ENCODE data around the gene CAPN5. TPM values are rescaled to one million over a fixed set of nuclear protein-coding genes. Genes with fewer than 3 reads are reported as not detected.

The CAPN5 gene
- total RNA-seq, 1 donor from 2014 or later, result 12.8 TPM

DNA sequence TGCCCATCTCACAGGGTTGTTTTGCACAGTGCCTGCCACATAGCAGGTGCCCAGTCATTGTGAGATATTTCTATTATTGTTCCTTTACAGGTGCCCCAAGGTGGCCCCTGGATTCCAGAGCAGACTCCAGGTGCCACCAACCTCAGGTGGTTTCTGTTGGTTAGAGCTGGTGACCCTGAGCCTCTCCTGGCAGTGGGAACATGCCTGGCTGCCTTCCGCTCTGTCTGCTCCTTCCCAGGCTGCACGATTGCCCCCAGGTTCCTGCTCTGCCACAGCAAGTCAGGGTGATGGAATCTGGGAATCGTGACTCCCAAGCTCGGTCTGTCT lies 23.2 kb downstream of the CAPN5 start:
- H3K27me3 Mint-ChIP-seq (ENCODE audit: unreplicated experiment), result no peaks in the 10 kb centered on the region
- no peak for DNase-seq (ENCODE audit: extremely low spot score, unreplicated experiment)
- TF ChIP-seq, protein P1, sequence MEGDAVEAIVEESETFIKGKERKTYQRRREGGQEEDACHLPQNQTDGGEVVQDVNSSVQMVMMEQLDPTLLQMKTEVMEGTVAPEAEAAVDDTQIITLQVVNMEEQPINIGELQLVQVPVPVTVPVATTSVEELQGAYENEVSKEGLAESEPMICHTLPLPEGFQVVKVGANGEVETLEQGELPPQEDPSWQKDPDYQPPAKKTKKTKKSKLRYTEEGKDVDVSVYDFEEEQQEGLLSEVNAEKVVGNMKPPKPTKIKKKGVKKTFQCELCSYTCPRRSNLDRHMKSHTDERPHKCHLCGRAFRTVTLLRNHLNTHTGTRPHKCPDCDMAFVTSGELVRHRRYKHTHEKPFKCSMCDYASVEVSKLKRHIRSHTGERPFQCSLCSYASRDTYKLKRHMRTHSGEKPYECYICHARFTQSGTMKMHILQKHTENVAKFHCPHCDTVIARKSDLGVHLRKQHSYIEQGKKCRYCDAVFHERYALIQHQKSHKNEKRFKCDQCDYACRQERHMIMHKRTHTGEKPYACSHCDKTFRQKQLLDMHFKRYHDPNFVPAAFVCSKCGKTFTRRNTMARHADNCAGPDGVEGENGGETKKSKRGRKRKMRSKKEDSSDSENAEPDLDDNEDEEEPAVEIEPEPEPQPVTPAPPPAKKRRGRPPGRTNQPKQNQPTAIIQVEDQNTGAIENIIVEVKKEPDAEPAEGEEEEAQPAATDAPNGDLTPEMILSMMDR (IDR thresholded peaks at IDR 0.05), result no peak
- H3K27ac Mint-ChIP-seq (ENCODE audit: unreplicated experiment), result no peak overlapping the region
- H3K9me3 Mint-ChIP-seq (ENCODE audit: unreplicated experiment), result no peaks in the 10 kb centered on the region
- H3K4me1 Mint-ChIP-seq (ENCODE audit: unreplicated experiment), result peaks cover 1% of the 10 kb centered on the region
- no peak overlapping the region for H3K4me3 Mint-ChIP-seq (ENCODE audit: unreplicated experiment)
- H3K36me3 Mint-ChIP-seq (ENCODE audit: unreplicated experiment), result no peaks in the 10 kb centered on the region

DNA sequence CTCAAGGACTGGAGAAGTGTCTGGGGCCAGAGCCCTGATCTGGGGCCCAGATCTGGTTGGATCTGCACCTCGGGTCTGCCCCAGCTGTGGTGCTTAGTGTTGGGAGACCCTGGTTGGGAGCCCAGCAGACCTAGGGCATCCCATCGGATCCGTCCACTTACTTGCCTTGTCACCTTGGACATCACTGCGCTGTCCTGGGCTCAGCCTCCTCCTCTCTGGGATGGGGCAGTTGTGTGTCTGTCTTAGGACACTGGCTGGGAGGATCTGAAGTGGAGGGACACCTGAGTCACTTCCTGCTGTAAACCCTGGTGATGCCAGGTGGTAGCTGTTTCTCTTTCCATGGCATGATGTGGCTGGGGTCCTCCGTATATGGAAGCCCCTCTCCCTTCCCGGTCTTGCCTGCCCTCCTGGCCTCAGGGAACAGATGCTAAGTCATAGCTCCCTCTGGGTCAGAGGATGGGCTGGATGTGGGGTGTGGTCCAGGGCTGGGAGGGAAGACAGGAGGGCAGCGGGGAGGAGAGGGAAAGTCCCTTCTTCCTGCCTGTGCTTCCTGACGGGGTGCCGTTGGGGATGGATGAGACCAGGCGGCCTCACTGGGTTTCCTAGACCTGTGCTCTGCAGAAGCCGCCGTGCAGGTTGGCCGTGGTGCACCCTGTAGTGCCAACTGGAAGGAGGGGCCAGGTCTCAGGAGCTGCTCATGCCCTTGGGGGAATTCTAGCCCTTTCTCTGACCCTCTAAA lies 23.8 kb downstream of the CAPN5 start:
- TF ChIP-seq, protein P1 (IDR thresholded peaks at IDR 0.05), result no peak
- no peaks in the 10 kb centered on the region for H3K27me3 Mint-ChIP-seq (ENCODE audit: unreplicated experiment)
- no peak overlapping the region for H3K4me3 Mint-ChIP-seq (ENCODE audit: unreplicated experiment)
- no peaks in the 10 kb centered on the region for H3K36me3 Mint-ChIP-seq (ENCODE audit: unreplicated experiment)
- peaks cover 1% of the 10 kb centered on the region for H3K4me1 Mint-ChIP-seq (ENCODE audit: unreplicated experiment)
- no peaks in the 10 kb centered on the region for H3K9me3 Mint-ChIP-seq (ENCODE audit: unreplicated experiment)
- H3K27ac Mint-ChIP-seq (ENCODE audit: unreplicated experiment), result no peak overlapping the region
- no peak for DNase-seq (ENCODE audit: extremely low spot score, unreplicated experiment)

DNA sequence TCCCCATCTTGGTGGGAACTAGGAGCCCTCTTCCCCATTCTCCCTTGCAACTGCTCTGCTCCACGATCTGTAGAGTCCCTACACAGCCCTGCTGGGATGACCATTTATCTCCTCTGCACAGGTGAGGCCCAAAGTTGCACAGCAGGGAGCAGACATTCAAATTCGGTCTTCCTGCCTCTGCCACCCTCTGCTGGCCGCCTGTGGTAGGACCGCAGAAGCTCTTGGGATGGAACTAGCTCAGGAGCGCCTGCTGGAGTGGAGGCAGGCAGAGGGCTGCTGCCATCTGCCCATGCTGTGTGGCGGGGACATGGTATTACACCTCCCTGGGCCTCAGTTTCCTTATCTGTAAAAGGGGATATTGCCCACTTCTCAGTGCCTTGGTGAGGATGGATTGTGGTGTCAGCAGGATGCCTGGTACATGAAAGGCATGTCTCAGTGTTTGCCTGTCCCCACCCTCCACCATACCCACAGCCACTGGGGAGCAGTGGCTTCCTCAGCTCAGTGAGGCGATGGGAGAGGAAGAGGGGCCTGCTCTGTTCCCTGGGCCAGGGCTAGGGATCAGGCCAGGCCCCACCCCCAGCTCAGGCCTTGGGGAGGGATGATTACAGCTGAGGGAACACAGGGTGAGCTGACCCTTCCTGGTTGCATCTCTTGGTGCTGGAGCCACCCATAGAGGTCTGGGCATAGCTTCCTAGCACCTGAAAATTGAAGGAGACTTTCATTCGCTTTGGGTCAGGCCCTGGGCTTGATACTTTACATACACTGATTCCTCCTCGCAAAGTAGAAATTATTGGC lies 24.6 kb downstream of the CAPN5 start:
- no peaks in the 10 kb centered on the region for H3K9me3 Mint-ChIP-seq (ENCODE audit: unreplicated experiment)
- H3K27me3 Mint-ChIP-seq (ENCODE audit: unreplicated experiment), result no peaks in the 10 kb centered on the region
- H3K4me3 Mint-ChIP-seq (ENCODE audit: unreplicated experiment), result no peak overlapping the region
- TF ChIP-seq, protein P1 (IDR thresholded peaks at IDR 0.05), result peak; percentile 94
- H3K27ac Mint-ChIP-seq (ENCODE audit: unreplicated experiment), result no peak overlapping the region
- H3K4me1 Mint-ChIP-seq (ENCODE audit: unreplicated experiment), result peaks cover 1% of the 10 kb centered on the region
- DNase-seq (ENCODE audit: extremely low spot score, unreplicated experiment), result no peak
- H3K36me3 Mint-ChIP-seq (ENCODE audit: unreplicated experiment), result no peaks in the 10 kb centered on the region

DNA sequence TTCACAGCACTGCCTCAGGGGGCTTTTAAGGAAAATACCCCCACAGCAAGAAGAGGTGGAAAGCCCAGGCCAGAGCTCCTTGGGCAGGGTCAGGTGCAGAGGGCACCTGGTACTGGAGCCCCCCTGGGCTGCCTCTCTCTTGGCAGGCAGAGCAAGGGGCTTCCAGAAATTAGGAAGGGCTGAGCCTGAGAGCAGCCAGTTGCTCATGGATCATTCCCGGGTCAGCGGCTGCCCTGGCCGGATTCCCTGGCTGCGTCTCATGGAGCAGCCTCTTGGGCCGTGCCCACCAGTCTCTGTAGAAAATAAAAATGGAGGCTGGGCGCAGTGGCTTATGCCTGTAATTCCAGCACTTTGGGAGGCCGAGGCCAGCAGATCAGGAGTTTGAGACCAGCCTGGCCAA lies 25.6 kb downstream of the CAPN5 start:
- no peak for DNase-seq (ENCODE audit: extremely low spot score, unreplicated experiment)
- H3K36me3 Mint-ChIP-seq (ENCODE audit: unreplicated experiment), result no peaks in the 10 kb centered on the region
- TF ChIP-seq, protein P1 (IDR thresholded peaks at IDR 0.05), result no peak
- no peaks in the 10 kb centered on the region for H3K9me3 Mint-ChIP-seq (ENCODE audit: unreplicated experiment)
- H3K4me1 Mint-ChIP-seq (ENCODE audit: unreplicated experiment), result peaks cover 1% of the 10 kb centered on the region
- no peak overlapping the region for H3K27ac Mint-ChIP-seq (ENCODE audit: unreplicated experiment)
- H3K27me3 Mint-ChIP-seq (ENCODE audit: unreplicated experiment), result no peaks in the 10 kb centered on the region
- no peak overlapping the region for H3K4me3 Mint-ChIP-seq (ENCODE audit: unreplicated experiment)

All from osteocyte (in vitro differentiated cells).